ENCODE data around the gene TRAF3.

TRAF3 gene

DNA sequence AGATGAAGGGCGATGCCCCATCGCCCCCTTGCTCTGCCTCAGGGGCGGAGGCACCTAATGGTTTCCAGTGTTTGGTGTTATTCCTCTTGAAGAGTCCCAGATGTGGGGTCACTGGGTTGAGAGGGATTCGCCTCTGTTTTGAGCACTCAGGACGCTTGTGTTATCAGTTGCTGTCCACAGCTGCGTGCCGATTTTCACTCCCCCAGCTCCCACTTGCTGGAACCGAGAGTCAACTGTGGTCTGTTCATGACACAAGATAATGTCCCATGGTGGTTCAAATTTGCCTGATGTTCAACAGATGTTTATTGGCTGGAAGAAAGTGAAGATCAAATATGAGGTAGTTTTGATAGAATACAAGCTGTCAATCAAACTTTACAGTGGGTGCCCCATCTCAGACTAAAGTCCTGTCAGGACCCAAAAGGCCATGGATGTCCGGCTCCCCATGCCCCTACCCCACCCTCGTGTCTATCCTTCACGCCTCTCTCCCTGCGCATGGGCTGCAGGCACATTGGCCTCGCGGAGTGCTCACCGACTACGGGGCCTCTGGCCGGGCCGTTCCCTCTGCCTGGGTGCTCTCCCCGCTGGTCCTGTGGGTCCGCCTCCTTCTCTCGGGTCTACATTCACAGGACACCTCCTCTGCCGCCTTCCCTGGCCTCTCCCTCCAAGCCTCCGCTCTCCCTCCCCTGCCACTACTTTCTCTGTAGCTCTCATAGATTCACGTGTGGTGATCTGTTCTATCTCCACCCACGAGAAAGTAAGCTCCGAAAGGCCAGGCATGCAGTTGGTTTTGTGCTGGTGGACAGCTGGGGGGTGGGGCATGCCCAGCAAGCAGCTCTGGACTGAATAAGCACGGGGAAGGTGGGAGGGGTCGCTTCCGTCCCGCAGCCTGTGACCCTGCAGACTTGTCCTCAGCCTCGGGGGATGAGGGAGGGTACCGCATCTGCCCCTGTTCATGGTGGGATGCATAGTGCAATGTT lies 6.8 kb upstream of the TRAF3 start:
- no peak overlapping the region for H3K4me3 ChIP-seq (ENCODE audit: low read depth, low read length)
- in situ Hi-C loops (cut with HindIII; ENCODE audit: low sequenced_read_pairs): no loop called here
- DNase-seq (ENCODE audit: low read depth, low spot score): no peak
- TF ChIP-seq, protein P1, sequence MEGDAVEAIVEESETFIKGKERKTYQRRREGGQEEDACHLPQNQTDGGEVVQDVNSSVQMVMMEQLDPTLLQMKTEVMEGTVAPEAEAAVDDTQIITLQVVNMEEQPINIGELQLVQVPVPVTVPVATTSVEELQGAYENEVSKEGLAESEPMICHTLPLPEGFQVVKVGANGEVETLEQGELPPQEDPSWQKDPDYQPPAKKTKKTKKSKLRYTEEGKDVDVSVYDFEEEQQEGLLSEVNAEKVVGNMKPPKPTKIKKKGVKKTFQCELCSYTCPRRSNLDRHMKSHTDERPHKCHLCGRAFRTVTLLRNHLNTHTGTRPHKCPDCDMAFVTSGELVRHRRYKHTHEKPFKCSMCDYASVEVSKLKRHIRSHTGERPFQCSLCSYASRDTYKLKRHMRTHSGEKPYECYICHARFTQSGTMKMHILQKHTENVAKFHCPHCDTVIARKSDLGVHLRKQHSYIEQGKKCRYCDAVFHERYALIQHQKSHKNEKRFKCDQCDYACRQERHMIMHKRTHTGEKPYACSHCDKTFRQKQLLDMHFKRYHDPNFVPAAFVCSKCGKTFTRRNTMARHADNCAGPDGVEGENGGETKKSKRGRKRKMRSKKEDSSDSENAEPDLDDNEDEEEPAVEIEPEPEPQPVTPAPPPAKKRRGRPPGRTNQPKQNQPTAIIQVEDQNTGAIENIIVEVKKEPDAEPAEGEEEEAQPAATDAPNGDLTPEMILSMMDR (IDR thresholded peaks at IDR 0.05; ENCODE audit: low read depth, low read length): no peak

DNA sequence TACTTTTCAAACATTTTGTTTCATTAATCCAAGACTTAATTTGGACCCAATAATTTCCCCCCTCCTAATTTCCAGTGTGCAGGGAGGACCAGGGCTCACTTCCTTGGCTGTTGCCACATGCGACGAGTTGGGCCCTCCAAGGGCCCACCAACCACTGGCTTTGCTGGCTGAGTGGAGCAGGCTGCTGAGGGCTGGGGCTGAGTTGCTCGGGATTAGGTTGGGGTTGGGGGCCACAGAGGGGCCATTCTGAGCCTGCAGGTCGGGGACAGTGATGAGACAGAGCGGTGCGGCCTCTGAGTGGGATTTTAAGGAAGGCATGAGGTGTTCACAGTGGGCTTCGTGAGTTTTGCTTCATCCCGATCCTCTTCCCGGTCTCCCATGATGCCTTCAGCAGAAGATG lies 6.1 kb upstream of the TRAF3 start:
- DNase-seq (ENCODE audit: low read depth, low spot score): no peak
- in situ Hi-C loops (cut with HindIII; ENCODE audit: low sequenced_read_pairs): no loop called here
- TF ChIP-seq, protein P1 (IDR thresholded peaks at IDR 0.05; ENCODE audit: low read depth, low read length): no peak
- H3K4me3 ChIP-seq (ENCODE audit: low read depth, low read length): no peak overlapping the region

DNA sequence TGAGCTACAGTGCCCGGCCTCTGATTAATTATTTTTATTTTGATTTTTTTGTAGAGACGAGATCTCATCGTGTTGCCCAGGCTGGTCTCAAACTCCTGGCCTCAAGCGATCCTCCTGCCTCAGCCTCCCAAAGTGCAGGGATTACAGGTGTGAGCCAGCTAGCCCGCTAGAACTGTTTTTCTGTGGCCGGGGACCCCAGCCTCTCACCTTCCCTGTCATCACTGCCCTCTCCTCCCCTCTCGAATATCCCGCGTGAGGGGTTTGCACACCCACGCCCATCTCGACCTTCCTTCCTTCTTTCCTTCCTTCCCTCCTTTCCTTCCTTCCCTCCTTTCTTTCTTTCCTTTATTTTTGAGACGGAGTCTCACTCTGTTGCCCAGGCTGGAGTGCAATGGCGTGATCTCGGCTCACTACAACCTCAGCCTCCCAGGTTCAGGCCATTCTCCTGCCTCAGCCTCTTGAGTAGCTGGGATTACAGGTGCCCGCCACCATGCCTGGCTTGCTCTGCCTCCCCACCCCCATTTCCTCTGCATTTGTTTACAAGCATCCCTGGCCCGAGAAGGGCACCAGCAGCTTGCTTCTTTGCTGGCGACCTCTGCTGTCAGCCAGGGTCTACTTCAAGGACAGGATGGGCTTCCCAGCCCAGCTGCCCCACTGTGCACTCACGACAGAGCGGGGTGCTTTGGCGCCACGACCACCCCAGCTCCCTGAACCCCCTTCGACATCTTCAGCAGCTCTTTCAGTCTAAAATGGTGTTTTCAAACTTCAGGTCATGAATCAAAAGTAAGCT lies 4.3 kb upstream of the TRAF3 start:
- no peak for DNase-seq (ENCODE audit: low read depth, low spot score)
- H3K4me3 ChIP-seq (ENCODE audit: low read depth, low read length): no peak overlapping the region
- in situ Hi-C loops (cut with HindIII; ENCODE audit: low sequenced_read_pairs): no loop called here
- TF ChIP-seq, protein P1 (IDR thresholded peaks at IDR 0.05; ENCODE audit: low read depth, low read length): no peak

DNA sequence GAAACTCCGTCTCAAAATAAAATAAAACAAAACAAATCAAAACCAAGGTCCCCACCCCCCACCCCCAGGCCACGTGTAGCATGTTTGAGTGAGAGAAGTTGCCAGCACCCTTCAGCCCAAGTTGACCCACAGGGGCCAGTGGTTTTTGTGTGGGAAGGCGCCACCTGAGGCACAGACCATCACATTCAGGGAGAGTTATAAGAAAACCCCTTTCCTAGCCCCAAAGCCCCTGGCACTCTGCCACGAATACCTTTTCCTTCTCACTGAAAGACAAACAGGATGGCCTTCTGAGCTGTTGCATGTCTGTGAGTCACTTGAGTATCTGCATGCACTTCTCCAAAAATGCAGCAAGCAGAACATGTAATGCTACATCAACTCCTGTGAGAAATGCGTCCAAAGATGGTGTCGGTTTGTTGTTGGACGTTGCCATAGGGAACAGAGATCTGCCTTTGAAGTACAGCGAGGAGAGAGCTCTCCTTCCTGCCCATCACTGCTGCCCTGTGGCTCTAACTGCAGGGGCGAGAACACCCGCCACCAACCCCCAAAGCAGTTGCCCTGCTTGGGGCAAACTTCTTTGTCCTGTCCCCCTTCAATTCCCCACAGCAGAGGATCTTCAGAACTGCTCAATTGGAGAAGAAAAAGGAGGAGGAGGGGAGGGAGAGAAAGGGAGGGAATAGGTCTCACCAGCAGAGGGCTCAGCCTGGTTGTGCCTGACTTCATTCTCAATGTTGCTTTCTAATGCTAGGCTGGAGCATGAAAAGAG lies 2.7 kb upstream of the TRAF3 start:
- in situ Hi-C loops (cut with HindIII; ENCODE audit: low sequenced_read_pairs): no loop called here
- no peak overlapping the region for H3K4me3 ChIP-seq (ENCODE audit: low read depth, low read length)
- TF ChIP-seq, protein P1 (IDR thresholded peaks at IDR 0.05; ENCODE audit: low read depth, low read length): peak; percentile 89
- peak; percentile 82 for DNase-seq (ENCODE audit: low read depth, low spot score)

DNA sequence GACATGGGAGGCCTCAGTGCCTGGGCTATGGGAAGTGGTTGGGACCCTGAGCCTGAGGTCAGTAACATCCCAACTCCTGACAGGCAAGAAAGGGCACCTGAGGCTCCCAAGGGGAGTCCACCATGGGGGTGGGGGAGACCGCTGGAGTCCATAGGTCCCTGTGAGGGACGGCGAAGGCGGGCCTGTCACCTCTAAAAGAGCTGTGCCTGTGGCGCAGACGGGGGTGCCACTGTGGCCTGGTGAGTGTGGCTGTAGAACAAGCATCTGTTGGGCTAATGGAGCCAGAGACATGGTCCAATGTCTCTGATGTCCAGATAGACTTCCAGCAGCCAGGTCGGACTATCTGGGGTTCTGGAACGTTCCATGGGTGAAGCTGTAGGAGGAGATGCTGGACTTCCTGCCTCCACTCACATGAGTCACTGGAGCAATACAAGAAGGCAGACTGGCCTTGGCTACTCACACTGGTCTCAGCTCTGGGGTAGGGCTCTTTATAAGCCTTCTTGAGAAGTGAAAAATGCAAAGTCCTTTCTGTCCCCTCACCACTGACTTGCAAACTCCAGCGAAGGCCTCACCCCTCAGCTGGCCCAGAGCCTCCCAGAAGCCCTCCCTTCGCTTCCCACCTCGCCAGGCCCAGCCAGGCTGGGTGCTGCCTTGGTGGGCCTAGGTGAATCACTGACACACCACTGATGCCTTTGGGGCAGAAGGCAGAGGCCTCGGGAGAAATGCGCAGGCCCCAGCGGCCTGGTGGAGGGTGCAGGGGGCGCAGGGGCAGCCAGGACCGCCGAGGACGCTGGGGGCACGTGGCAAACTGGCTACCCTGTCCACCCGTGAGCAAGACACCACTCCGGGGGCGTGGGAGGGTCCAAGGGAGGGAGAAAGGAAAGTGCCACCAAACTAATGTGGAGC lies 1.1 kb upstream of the TRAF3 start:
- H3K4me3 ChIP-seq (ENCODE audit: low read depth, low read length): no peak overlapping the region
- TF ChIP-seq, protein P1 (IDR thresholded peaks at IDR 0.05; ENCODE audit: low read depth, low read length): no peak
- DNase-seq (ENCODE audit: low read depth, low spot score): peak; percentile 64
- in situ Hi-C loops (cut with HindIII; ENCODE audit: low sequenced_read_pairs): no loop called here

Data from astrocyte of the spinal cord (primary cell).